Measurements from ENCODE around the gene TMEM131L.

- no peak for TF ChIP-seq CTCF (IDR thresholded peaks at IDR 0.05; ENCODE audit: low read depth, low read length, missing input control)
- TF ChIP-seq ZBTB33 (IDR thresholded peaks at IDR 0.05), result no peak
- no peak for TF ChIP-seq REST (IDR thresholded peaks at IDR 0.05)
- TF ChIP-seq FOXA1 (IDR thresholded peaks at IDR 0.05), result no peak
These were observed 8.1 kb downstream of the TMEM131L start for GRCh38 chr4:153474251-153474650.
